ENCODE data around the gene C10orf120. TPM values are rescaled to one million over a fixed set of nuclear protein-coding genes. Genes with fewer than 3 reads are reported as not detected.

The C10orf120 gene
- total RNA-seq, 1 donor from 2014 or later = not detected

DNA sequence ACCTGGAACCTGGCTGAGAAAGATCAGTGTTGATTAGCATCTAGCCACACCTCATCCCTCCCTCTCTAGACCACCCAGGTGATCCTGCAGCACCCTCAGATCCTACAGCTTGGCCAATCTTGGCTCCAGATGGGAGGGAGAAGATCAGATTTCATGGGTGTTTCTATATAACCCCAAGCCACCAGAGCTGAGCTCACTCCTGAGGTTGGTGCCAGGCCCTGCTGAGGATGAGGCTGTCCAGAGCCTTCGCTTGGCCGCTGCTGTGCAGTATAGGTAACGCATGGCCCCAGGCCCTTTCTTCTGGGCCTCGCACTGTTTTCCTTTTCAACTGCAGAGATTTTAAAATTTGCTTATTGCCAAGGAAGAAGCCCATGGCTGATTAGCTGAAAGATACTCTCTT is 27.0 kb downstream of the C10orf120 start:
- TF ChIP-seq, protein P1, sequence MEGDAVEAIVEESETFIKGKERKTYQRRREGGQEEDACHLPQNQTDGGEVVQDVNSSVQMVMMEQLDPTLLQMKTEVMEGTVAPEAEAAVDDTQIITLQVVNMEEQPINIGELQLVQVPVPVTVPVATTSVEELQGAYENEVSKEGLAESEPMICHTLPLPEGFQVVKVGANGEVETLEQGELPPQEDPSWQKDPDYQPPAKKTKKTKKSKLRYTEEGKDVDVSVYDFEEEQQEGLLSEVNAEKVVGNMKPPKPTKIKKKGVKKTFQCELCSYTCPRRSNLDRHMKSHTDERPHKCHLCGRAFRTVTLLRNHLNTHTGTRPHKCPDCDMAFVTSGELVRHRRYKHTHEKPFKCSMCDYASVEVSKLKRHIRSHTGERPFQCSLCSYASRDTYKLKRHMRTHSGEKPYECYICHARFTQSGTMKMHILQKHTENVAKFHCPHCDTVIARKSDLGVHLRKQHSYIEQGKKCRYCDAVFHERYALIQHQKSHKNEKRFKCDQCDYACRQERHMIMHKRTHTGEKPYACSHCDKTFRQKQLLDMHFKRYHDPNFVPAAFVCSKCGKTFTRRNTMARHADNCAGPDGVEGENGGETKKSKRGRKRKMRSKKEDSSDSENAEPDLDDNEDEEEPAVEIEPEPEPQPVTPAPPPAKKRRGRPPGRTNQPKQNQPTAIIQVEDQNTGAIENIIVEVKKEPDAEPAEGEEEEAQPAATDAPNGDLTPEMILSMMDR (IDR thresholded peaks at IDR 0.05; ENCODE audit: partially characterized antibody, unreplicated experiment) = no peak
- Mint-ChIP-seq H3K9me3 (ENCODE audit: unreplicated experiment) (no peaks in the 10 kb centered on the region), H3K27me3 (ENCODE audit: unreplicated experiment) (no peaks in the 10 kb centered on the region), H3K4me3 (ENCODE audit: unreplicated experiment) (no peak overlapping the region), H3K36me3 (ENCODE audit: unreplicated experiment) (no peaks in the 10 kb centered on the region), H3K4me1 (ENCODE audit: low read depth, unreplicated experiment) (no peaks in the 10 kb centered on the region), H3K27ac (ENCODE audit: unreplicated experiment) (no peak overlapping the region)
- no peak for DNase-seq

DNA sequence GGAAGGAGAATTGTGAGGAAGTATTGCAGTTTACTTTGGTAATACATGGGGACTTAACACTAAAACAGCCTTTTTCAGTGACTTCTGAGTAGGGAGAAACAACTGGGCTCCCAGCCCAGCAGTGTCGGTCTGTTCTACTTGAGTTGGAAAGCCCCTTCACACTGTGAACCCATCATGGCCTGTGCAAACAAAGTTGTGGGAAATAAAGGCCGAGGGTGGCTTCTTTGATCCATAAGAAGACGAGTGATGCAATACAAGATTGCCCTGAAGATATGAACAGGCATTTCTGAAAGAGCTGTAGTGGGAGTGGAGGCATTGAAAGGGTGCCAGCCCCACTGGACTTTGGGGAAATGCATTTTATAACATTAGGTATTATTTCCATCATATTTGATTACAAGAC is 28.3 kb downstream of the C10orf120 start:
- TF ChIP-seq, protein P1 (IDR thresholded peaks at IDR 0.05; ENCODE audit: partially characterized antibody, unreplicated experiment) = no peak
- H3K4me3 Mint-ChIP-seq (ENCODE audit: unreplicated experiment) = no peak overlapping the region
- H3K9me3 Mint-ChIP-seq (ENCODE audit: unreplicated experiment) = no peaks in the 10 kb centered on the region
- no peak for DNase-seq
- H3K27me3 Mint-ChIP-seq (ENCODE audit: unreplicated experiment) = no peaks in the 10 kb centered on the region
- H3K4me1 Mint-ChIP-seq (ENCODE audit: low read depth, unreplicated experiment) = no peaks in the 10 kb centered on the region
- no peak overlapping the region for H3K27ac Mint-ChIP-seq (ENCODE audit: unreplicated experiment)
- no peaks in the 10 kb centered on the region for H3K36me3 Mint-ChIP-seq (ENCODE audit: unreplicated experiment)

DNA sequence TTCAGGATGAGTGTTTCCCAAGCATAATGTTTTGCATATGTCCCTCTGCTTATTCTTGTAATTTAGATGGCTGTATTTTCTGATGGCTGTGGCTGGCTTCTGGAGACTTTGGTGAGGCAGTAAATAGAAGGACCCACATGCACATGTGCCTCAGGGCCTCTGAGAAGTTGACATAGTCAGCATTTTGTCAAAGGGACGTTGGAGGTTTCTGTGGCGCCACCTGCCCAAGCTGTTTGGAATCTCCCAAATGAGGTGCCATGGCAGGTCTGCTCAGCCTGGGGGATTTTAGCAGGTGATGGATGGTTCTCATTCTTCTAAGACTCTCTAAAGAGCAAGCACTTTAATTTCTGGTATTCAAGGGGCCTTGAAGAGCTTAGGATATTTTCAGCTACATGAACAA is 29.8 kb downstream of the C10orf120 start:
- TF ChIP-seq, protein P1 (IDR thresholded peaks at IDR 0.05; ENCODE audit: partially characterized antibody, unreplicated experiment) = no peak
- Mint-ChIP-seq H3K36me3 (ENCODE audit: unreplicated experiment) (no peaks in the 10 kb centered on the region), H3K27ac (ENCODE audit: unreplicated experiment) (no peak overlapping the region), H3K9me3 (ENCODE audit: unreplicated experiment) (no peaks in the 10 kb centered on the region), H3K27me3 (ENCODE audit: unreplicated experiment) (no peaks in the 10 kb centered on the region), H3K4me3 (ENCODE audit: unreplicated experiment) (no peak overlapping the region), H3K4me1 (ENCODE audit: low read depth, unreplicated experiment) (no peaks in the 10 kb centered on the region)
- DNase-seq = no peak

DNA sequence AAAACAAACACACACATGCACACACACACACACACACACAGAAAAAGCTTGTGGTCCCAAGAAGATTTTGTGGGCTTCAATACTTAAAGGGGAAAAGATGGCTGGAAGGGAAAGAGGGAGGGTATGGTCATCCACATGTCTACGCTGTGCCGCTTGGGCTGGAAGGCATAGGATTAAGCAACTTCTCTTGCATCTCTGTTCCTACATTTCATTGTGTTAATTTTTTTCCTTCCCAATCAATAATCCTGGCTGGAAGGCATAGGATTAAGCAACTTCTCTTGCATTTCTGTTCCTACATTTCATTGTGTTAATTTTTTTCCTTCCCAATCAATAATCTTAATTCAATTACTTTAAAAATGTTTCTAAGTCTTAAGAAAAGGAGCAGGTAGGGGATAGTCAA is 30.6 kb downstream of the C10orf120 start:
- no peaks in the 10 kb centered on the region for H3K9me3 Mint-ChIP-seq (ENCODE audit: unreplicated experiment)
- no peaks in the 10 kb centered on the region for H3K27me3 Mint-ChIP-seq (ENCODE audit: unreplicated experiment)
- H3K27ac Mint-ChIP-seq (ENCODE audit: unreplicated experiment) = no peak overlapping the region

DNA sequence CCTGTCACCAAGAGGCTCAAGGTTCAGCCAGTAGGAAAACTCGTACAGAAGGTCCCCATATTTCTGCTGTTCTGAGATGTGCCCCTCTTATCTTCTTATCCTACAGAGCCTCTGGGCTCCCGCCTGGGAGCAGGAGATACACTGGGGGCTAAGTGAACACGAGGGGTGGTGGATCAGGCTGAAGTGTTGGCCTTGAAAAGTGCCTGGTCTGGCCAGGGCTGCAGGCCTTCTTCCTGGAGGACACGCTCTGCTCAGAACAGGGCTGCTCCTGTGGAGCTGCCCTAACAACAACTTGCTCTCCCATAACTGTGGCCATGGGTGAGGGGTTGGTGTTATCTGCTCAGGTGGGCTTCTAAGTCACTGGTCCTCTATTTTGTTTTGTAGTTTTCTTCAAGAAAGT is 33.7 kb downstream of the C10orf120 start:
- no peak for DNase-seq
- Mint-ChIP-seq H3K36me3 (ENCODE audit: unreplicated experiment) (no peaks in the 10 kb centered on the region), H3K9me3 (ENCODE audit: unreplicated experiment) (no peaks in the 10 kb centered on the region), H3K4me1 (ENCODE audit: low read depth, unreplicated experiment) (no peaks in the 10 kb centered on the region), H3K27me3 (ENCODE audit: unreplicated experiment) (no peaks in the 10 kb centered on the region), H3K4me3 (ENCODE audit: unreplicated experiment) (no peak overlapping the region), H3K27ac (ENCODE audit: unreplicated experiment) (no peak overlapping the region)
- TF ChIP-seq, protein P1 (IDR thresholded peaks at IDR 0.05; ENCODE audit: partially characterized antibody, unreplicated experiment) = no peak

More for the DNA sequence above, 30.6 kb downstream of the C10orf120 start:
- H3K36me3 Mint-ChIP-seq (ENCODE audit: unreplicated experiment) = no peaks in the 10 kb centered on the region
- H3K4me1 Mint-ChIP-seq (ENCODE audit: low read depth, unreplicated experiment) = no peaks in the 10 kb centered on the region
- no peak for DNase-seq
- no peak overlapping the region for H3K4me3 Mint-ChIP-seq (ENCODE audit: unreplicated experiment)
- TF ChIP-seq, protein P1 (IDR thresholded peaks at IDR 0.05; ENCODE audit: partially characterized antibody, unreplicated experiment) = no peak
